Esophagus muscularis mucosa (tissue), 4 donors: ENCODE measurements around the gene RFPL3. TPM values are rescaled to one million over a fixed set of nuclear protein-coding genes. Genes with fewer than 3 reads are reported as not detected.

Experiments
- DNase-seq: peaks from one replicate; pipeline ENCODE4 v3.0.0-alpha.2; 2017; ENCODE audit errors: extremely low spot score
- H3K27ac ChIP-seq, 4 donors: fragments of 200-600 bp; sonication (generic); replicated peaks in 1 of 4; 1 replicate in 3 of 4; 2 replicates in 1 of 4; pipeline ENCODE4 v1.5.1; 2016 to 2019; ENCODE audit warnings: mild to moderate bottlenecking in 1 of 4
- H3K27me3 ChIP-seq, 4 donors: fragments of 200-600 bp; sonication (generic); one replicate each; pipeline versions ENCODE4 v1.5.1 to v1.6.0; 2016 to 2019
- H3K36me3 ChIP-seq, 4 donors: fragments of 200-600 bp; sonication (generic); one replicate each; pipeline ENCODE4 v1.5.1; 2016 to 2019
- H3K4me1 ChIP-seq, 4 donors: fragments of 200-600 bp; sonication (generic); one replicate each; pipeline ENCODE4 v1.5.1; 2016 to 2019
- H3K4me3 ChIP-seq, 4 donors: fragments of 200-600 bp; sonication (generic); 1 replicate in 2 of 4; 2 replicates in 2 of 4; pipeline ENCODE4 v1.5.1; 2016 to 2019; ENCODE audit warnings: mild to moderate bottlenecking in 4 of 4, moderate library complexity in 1 of 4
- H3K9me3 ChIP-seq, 4 donors: fragments of 200-600 bp; sonication (generic); 1 replicate in 3 of 4; 2 replicates in 1 of 4; pipeline ENCODE4 v1.5.1; 2016 to 2019
- CTCF ChIP-seq, 3 experiments: fragments of 200-600 bp in 2 of 3; fragments of 450-650 bp in 1 of 3; sonication (generic) in 2 of 3; IDR thresholded peaks; one replicate each; pipeline ENCODE4 v1.5.1; 2017 to 2019; ENCODE audit warnings: antibody characterized with exemption in 3 of 3, mild to moderate bottlenecking in 2 of 3, moderate library complexity in 1 of 3
- EP300 ChIP-seq: sonication (generic); formaldehyde crosslinking; IDR thresholded peaks from one replicate; pipeline ENCODE4 v1.6.1; 2017; ENCODE audit warnings: antibody characterized with exemption
- POLR2A ChIP-seq: fragments of 450-650 bp; IDR thresholded peaks from one replicate; pipeline ENCODE4 v1.6.1; 2017; ENCODE audit warnings: antibody characterized with exemption, moderate library complexity, mild to moderate bottlenecking, low read depth
- POLR2AphosphoS5 ChIP-seq, 2 donors: sonication (generic); formaldehyde crosslinking; IDR thresholded peaks; one replicate each; pipeline ENCODE4 v1.6.1; 2017; ENCODE audit warnings: antibody characterized with exemption in 2 of 2
- WGBS: methylation state at CpG from one replicate; pipeline ENCODE4 v1.1.5; 2018; 5-methylcytosine and 5-hydroxymethylcytosine counted together
- intact Hi-C: fragments of 100-400 bp; cut with DNase I; formaldehyde crosslinking; loops from one replicate; pipeline ENCODE4 v1.15.1; 2023
- total RNA-seq, 4 donors: library from RNA; depleted of rRNA; stranded (reverse); fragments of >200 nt; gene quantifications; one replicate each; pipeline versions ENCODE4 v1.1.0 to v1.2.1, GENCODE V29; 2016

The RFPL3 gene
- total RNA-seq, 4 donors from 2014 or later = not detected

GRCh38 chr22:32325416-32325801, 32.3 kb upstream of the RFPL3 start:
- peak; percentile 91 for DNase-seq
- 59% methylated on average over 7 of the region's 9 CpGs for WGBS
- Histone ChIP-seq H3K4me3 (no peak overlapping the region), H3K27ac (no peak overlapping the region), H3K27me3 (peaks cover 0 to 13% (median 0%) of the 10 kb centered on the region in 4 donors), H3K4me1 (no peaks in the 10 kb centered on the region), H3K9me3 (no peaks in the 10 kb centered on the region), H3K36me3 (no peaks in the 10 kb centered on the region)
- TF ChIP-seq CTCF (IDR thresholded peaks at IDR 0.05) (no peak), POLR2AphosphoS5 (IDR thresholded peaks at IDR 0.05) (no peak), POLR2A (no peak), EP300 (no peak)
- intact Hi-C loops = no loop called here

GRCh38 chr22:32325811-32326237, 31.8 kb upstream of the RFPL3 start:
- DNase-seq = peak; percentile 45
- TF ChIP-seq CTCF (IDR thresholded peaks at IDR 0.05) = no peak
- TF ChIP-seq POLR2AphosphoS5 (IDR thresholded peaks at IDR 0.05) = no peak
- TF ChIP-seq POLR2A = no peak
- TF ChIP-seq EP300 = no peak
- Histone ChIP-seq H3K9me3 (no peaks in the 10 kb centered on the region), H3K27ac (no peak overlapping the region), H3K27me3 (peaks cover 0 to 14% (median 0%) of the 10 kb centered on the region in 4 donors), H3K36me3 (no peaks in the 10 kb centered on the region), H3K4me3 (no peak overlapping the region), H3K4me1 (no peaks in the 10 kb centered on the region)
- 74% methylated on average over 7 of the region's 7 CpGs for WGBS
- intact Hi-C loops = no loop called here

- DNase-seq = no peak
- Histone ChIP-seq H3K27ac (no peak overlapping the region), H3K4me3 (no peak overlapping the region), H3K9me3 (no peaks in the 10 kb centered on the region), H3K4me1 (no peaks in the 10 kb centered on the region), H3K27me3 (peaks cover 0 to 16% (median 0%) of the 10 kb centered on the region in 4 donors), H3K36me3 (no peaks in the 10 kb centered on the region)
- TF ChIP-seq EP300 = no peak
- no peak for TF ChIP-seq POLR2A
- 89% methylated on average over 10 of the region's 10 CpGs for WGBS
- intact Hi-C loops = no loop called here
Observed at GRCh38 chr22:32326647-32327046, 31.0 kb upstream of the RFPL3 start.

GRCh38 chr22:32327066-32327465, 30.6 kb upstream of the RFPL3 start:
- no peaks in the 10 kb centered on the region for H3K4me1 ChIP-seq
- no peak overlapping the region for H3K27ac ChIP-seq
- 83% methylated on average over 4 of the region's 4 CpGs for WGBS
- H3K27me3 ChIP-seq = peaks cover 0 to 17% (median 0%) of the 10 kb centered on the region in 4 donors
- no peak for DNase-seq
- H3K36me3 ChIP-seq = no peaks in the 10 kb centered on the region
- no peaks in the 10 kb centered on the region for H3K9me3 ChIP-seq
- H3K4me3 ChIP-seq = no peak overlapping the region
- TF ChIP-seq CTCF (IDR thresholded peaks at IDR 0.05) (no peak), EP300 (no peak), POLR2AphosphoS5 (IDR thresholded peaks at IDR 0.05) (no peak), POLR2A (no peak)
- intact Hi-C loops = no loop called here

- H3K27me3 ChIP-seq = peaks cover 0 to 20% (median 0%) of the 10 kb centered on the region in 4 donors
- no peak for DNase-seq
- intact Hi-C loops = no loop called here
- H3K4me1 ChIP-seq = no peaks in the 10 kb centered on the region
- H3K4me3 ChIP-seq = no peak overlapping the region
- 80% methylated on average over 6 of the region's 10 CpGs for WGBS
- H3K9me3 ChIP-seq = no peaks in the 10 kb centered on the region
- H3K27ac ChIP-seq = no peak overlapping the region
- no peak for TF ChIP-seq EP300
- TF ChIP-seq POLR2A = no peak
- no peak for TF ChIP-seq POLR2AphosphoS5 (IDR thresholded peaks at IDR 0.05)
- TF ChIP-seq CTCF (IDR thresholded peaks at IDR 0.05) = no peak
- H3K36me3 ChIP-seq = no peaks in the 10 kb centered on the region
Observed at GRCh38 chr22:32327596-32328171, 30.0 kb upstream of the RFPL3 start.
